H1 (cell line): ENCODE data around the gene PERCC1. TPM values are rescaled to one million over a fixed set of nuclear protein-coding genes. Genes with fewer than 3 reads are reported as not detected.

ENCODE experiments used
- CTCF ChIA-PET: fragments of 300-600 bp; sonication (Branson Sonifier 250); formaldehyde crosslinking; loops from one replicate; lab custom pipeline; 2021; ENCODE audit not compliant: partially characterized antibody; lab: Charles Lee
- POLR2A ChIA-PET: fragments of 300-600 bp; sonication (Branson Sonifier 250); formaldehyde crosslinking; loops from one replicate; lab custom pipeline; 2021; ENCODE audit warnings: inconsistent platforms; ENCODE audit not compliant: partially characterized antibody; lab: Charles Lee
- DNase-seq, 2 experiments: peaks; one replicate each; pipeline versions ENCODE4 v3.0.0 to v3.0.0-alpha.2; 2010 to 2022; ENCODE audit warnings: low spot score in 2 of 2, low read depth in 1 of 2, mixed read lengths in 1 of 2
- FAIRE-seq: peaks from 2 replicates; lab custom pipeline; 2011; peaks lifted over from hg19 to GRCh38; lab: Jason Lieb, UNC
- H2AFZ ChIP-seq: 2 replicates; pipeline ENCODE4 v1.8.1; 2012; ENCODE audit warnings: low read length, inconsistent platforms
- H2AK5ac ChIP-seq: 2 replicates; pipeline ENCODE4 v1.6.1; 2013; ENCODE audit warnings: low read depth, low read length
- H2BK120ac ChIP-seq: replicated peaks from 2 replicates; pipeline ENCODE3; 2013; ENCODE audit warnings: low read depth, low read length, inconsistent platforms
- H2BK12ac ChIP-seq: 2 replicates; pipeline ENCODE4 v1.6.1; 2013; ENCODE audit warnings: low read depth, low read length
- H2BK15ac ChIP-seq: 2 replicates; pipeline ENCODE4 v1.6.1; 2013; ENCODE audit warnings: low read length
- H2BK20ac ChIP-seq: 2 replicates; pipeline ENCODE4 v1.6.1; 2013; ENCODE audit warnings: low read length
- H2BK5ac ChIP-seq: 2 replicates; pipeline ENCODE4 v1.6.1; 2013; ENCODE audit warnings: low read depth, low read length
- H3K14ac ChIP-seq: 2 replicates; pipeline ENCODE4 v1.6.1; 2013; ENCODE audit warnings: inconsistent platforms; ENCODE audit not compliant: insufficient read length
- H3K18ac ChIP-seq: 2 replicates; pipeline ENCODE4 v1.6.1; 2013; ENCODE audit warnings: low read length; ENCODE audit errors: extremely low read depth
- H3K23ac ChIP-seq: 2 replicates; pipeline ENCODE4 v1.6.1; 2013; ENCODE audit warnings: inconsistent platforms; ENCODE audit not compliant: insufficient read length
- H3K23me2 ChIP-seq: 2 replicates; pipeline ENCODE4 v1.6.1; 2013; ENCODE audit warnings: low read depth, low read length
- H3K27ac ChIP-seq: 2 replicates; pipeline ENCODE4 v1.6.1; 2011; ENCODE audit warnings: low read depth, low read length, inconsistent platforms
- H3K27me3 ChIP-seq, 4 experiments: replicated peaks in 1 of 4; 1 replicate in 1 of 4; 2 replicates in 3 of 4; pipeline versions ENCODE4 v1.6.1 to v1.8.1; 2011 to 2013; ENCODE audit warnings: low read length in 3 of 4, mild to moderate bottlenecking in 3 of 4, inconsistent platforms in 2 of 4, mixed read lengths in 2 of 4, moderate library complexity in 1 of 4; ENCODE audit not compliant: control insufficient read depth in 3 of 4, insufficient read depth in 3 of 4; ENCODE audit errors: extremely low read depth in 1 of 4
- H3K36me3 ChIP-seq, 4 experiments: 2 replicates each; pipeline versions ENCODE4 v1.6.1 to v1.8.1; 2011 to 2013; ENCODE audit warnings: mild to moderate bottlenecking in 4 of 4, low read length in 3 of 4, moderate library complexity in 2 of 4, control low read depth in 1 of 4, inconsistent platforms in 1 of 4; ENCODE audit not compliant: insufficient read depth in 4 of 4, control insufficient read depth in 2 of 4
- H3K4ac ChIP-seq: replicated peaks from 2 replicates; pipeline ENCODE3; 2013; ENCODE audit warnings: low read length, low read depth, mixed read lengths, inconsistent platforms; ENCODE audit not compliant: insufficient read length
- H3K4me1 ChIP-seq, 4 experiments: replicated peaks in 1 of 4; 1 replicate in 1 of 4; 2 replicates in 3 of 4; pipeline versions ENCODE4 v1.6.1 to v1.8.1; 2011 to 2013; ENCODE audit warnings: low read length in 3 of 4, inconsistent platforms in 2 of 4, mixed read lengths in 1 of 4; ENCODE audit not compliant: insufficient read depth in 4 of 4, control insufficient read depth in 3 of 4
- H3K4me2 ChIP-seq, 2 experiments: 2 replicates each; pipeline versions ENCODE4 v1.6.1 to v1.8.1; 2011 to 2013; ENCODE audit warnings: low read depth in 2 of 2, low read length in 2 of 2, control low read depth in 1 of 2, inconsistent platforms in 1 of 2, mild to moderate bottlenecking in 1 of 2; ENCODE audit not compliant: insufficient read depth in 1 of 2
- H3K4me3 ChIP-seq, 4 experiments: fragments of 200-600, 300-600 bp in 1 of 4; sonication (generic), shearing (Covaris generic), sonication (Bioruptor Twin) in 1 of 4; 2 replicates each; pipeline versions ENCODE4 v1.5.1 to v1.8.1; 2011 to 2016; ENCODE audit warnings: low read length in 4 of 4, low read depth in 3 of 4, control low read depth in 2 of 4, inconsistent platforms in 2 of 4, mild to moderate bottlenecking in 2 of 4, mixed read lengths in 1 of 4, moderate library complexity in 1 of 4; ENCODE audit not compliant: insufficient read depth in 2 of 4; ENCODE audit errors: extremely low read depth in 1 of 4
- H3K56ac ChIP-seq: replicated peaks from 2 replicates; pipeline ENCODE3; 2013; ENCODE audit warnings: low read depth, mild to moderate bottlenecking, mixed read lengths, low read length, inconsistent platforms; ENCODE audit not compliant: insufficient read length
- H3K79me1 ChIP-seq: 2 replicates; pipeline ENCODE4 v1.6.1; 2013; ENCODE audit warnings: low read depth, low read length, control low read depth
- H3K79me2 ChIP-seq, 2 experiments: 2 replicates each; pipeline versions ENCODE4 v1.6.1 to v1.8.1; 2012 to 2013; ENCODE audit warnings: low read length in 2 of 2, mild to moderate bottlenecking in 2 of 2, inconsistent platforms in 1 of 2; ENCODE audit not compliant: insufficient read depth in 2 of 2, control insufficient read depth in 1 of 2
- H3K9ac ChIP-seq, 4 experiments: replicated peaks in 1 of 4; 1 replicate in 1 of 4; 2 replicates in 3 of 4; pipeline versions ENCODE4 v1.6.1 to v1.8.1; 2011 to 2013; ENCODE audit warnings: low read depth in 3 of 4, low read length in 3 of 4, control low read depth in 2 of 4, mild to moderate bottlenecking in 2 of 4, moderate library complexity in 2 of 4, inconsistent platforms in 1 of 4; ENCODE audit errors: extremely low read depth in 1 of 4
- H3K9me3 ChIP-seq, 2 experiments: 2 replicates each; pipeline versions ENCODE4 v1.6.1 to v1.8.1; 2012 to 2013; ENCODE audit warnings: mild to moderate bottlenecking in 2 of 2, moderate library complexity in 2 of 2, control low read depth in 1 of 2, inconsistent platforms in 1 of 2, low read depth in 1 of 2, low read length in 1 of 2, mixed read lengths in 1 of 2; ENCODE audit not compliant: insufficient read depth in 2 of 2
- H4K20me1 ChIP-seq, 2 experiments: replicated peaks in 1 of 2; 2 replicates each; pipeline versions ENCODE3 to v1.8.1; 2011 to 2013; ENCODE audit warnings: inconsistent platforms in 2 of 2, low read length in 2 of 2, mild to moderate bottlenecking in 1 of 2; ENCODE audit not compliant: insufficient read depth in 2 of 2, control insufficient read depth in 1 of 2
- H4K5ac ChIP-seq: 2 replicates; pipeline ENCODE4 v1.6.1; 2013; ENCODE audit warnings: low read length, low read depth, mixed read lengths, inconsistent platforms; ENCODE audit not compliant: insufficient read length
- H4K8ac ChIP-seq: 2 replicates; pipeline ENCODE4 v1.8.0; 2013; ENCODE audit warnings: mild to moderate bottlenecking, moderate library complexity, low read length, inconsistent platforms; ENCODE audit not compliant: insufficient read depth; ENCODE audit errors: extremely low read depth
- H4K91ac ChIP-seq: replicated peaks from 2 replicates; pipeline ENCODE3; 2013; ENCODE audit warnings: low read length, mixed read lengths, inconsistent platforms; ENCODE audit not compliant: insufficient read length
- BCL11A ChIP-seq, 2 experiments: IDR thresholded peaks; one replicate each; pipeline ENCODE4 v1.6.1; 2011; ENCODE audit warnings: low read depth in 2 of 2, low read length in 2 of 2, mild to moderate bottlenecking in 2 of 2
- CREB1 ChIP-seq: IDR thresholded peaks from 2 replicates; pipeline ENCODE4 v1.6.1; 2012; ENCODE audit warnings: inconsistent platforms
- EZH2 ChIP-seq: fragments of 200-600 bp; sonication (generic); IDR thresholded peaks from 2 replicates; pipeline ENCODE4 v1.7.1; 2012; ENCODE audit warnings: low read depth, mild to moderate bottlenecking, moderate library complexity, low read length, inconsistent platforms; ENCODE audit not compliant: severe bottlenecking
- RAD21 ChIP-seq, 2 experiments: IDR thresholded peaks in 1 of 2; conservative IDR thresholded peaks in 1 of 2; 2 replicates each; pipeline ENCODE4 v1.6.1; 2011; ENCODE audit warnings: low read depth in 2 of 2, low read length in 2 of 2, improper control_type of control experiment in 1 of 2, inconsistent platforms in 1 of 2, mild to moderate bottlenecking in 1 of 2, moderate library complexity in 1 of 2
- SRF ChIP-seq: IDR thresholded peaks from 2 replicates; pipeline ENCODE4 v1.6.1; 2011; ENCODE audit warnings: mild to moderate bottlenecking, low read depth, low read length, moderate library complexity
- TEAD4 ChIP-seq: IDR thresholded peaks from 2 replicates; pipeline ENCODE4 v1.6.1; 2012; ENCODE audit warnings: low read depth, low read length, inconsistent platforms, mixed read lengths
- ZNF274 ChIP-seq: IDR thresholded peaks from 2 replicates; pipeline ENCODE4 v1.7.0; 2012; ENCODE audit warnings: low read length, borderline replicate concordance; ENCODE audit errors: extremely low read depth
- WGBS, 2 experiments: shearing (Covaris generic) in 1 of 2; methylation state at CpG; one replicate each; pipeline versions ENCODE4 v1.1.6 to v1.1.7; 2013 to 2015; ENCODE audit warnings: low lambda C conversion rate in 2 of 2, mixed read lengths in 2 of 2, inconsistent platforms in 1 of 2, low coverage in 1 of 2, missing lambda C conversion rate in 1 of 2; ENCODE audit not compliant: insufficient replicate concordance in 2 of 2, insufficient coverage in 1 of 2, insufficient read length in 1 of 2; ENCODE audit errors: extremely low coverage in 1 of 2, missing lambda C conversion rate in 1 of 2; 5-methylcytosine and 5-hydroxymethylcytosine counted together
- polyA plus RNA-seq, 7 experiments: library from polyadenylated mRNA; depleted of rRNA in 3 of 7; stranded (reverse) in 5 of 7; unstranded in 2 of 7; fragments of >200 nt in 5 of 7; fragments of 200-250 nt in 2 of 7; gene quantifications; 1 replicate in 5 of 7; 2 replicates in 1 of 7; 4 replicates in 1 of 7; pipeline versions ENCODE4 v1.2.1 to v1.2.3, GENCODE V29; 2011 to 2013; ENCODE audit warnings: missing spikeins in 2 of 7, mixed read lengths in 2 of 7
- total RNA-seq: library from RNA; stranded (reverse); fragmentation: NEBNext Ultra II Directional; extraction: Animal tissue kit (Norgen Biotek cat#: 25700); gene quantifications from 2 replicates; pipeline ENCODE4 v1.2.1, GENCODE V29; 2021
- TF ChIP-seq, protein P1 (sequence below): IDR thresholded peaks from 2 replicates; pipeline ENCODE4 v1.6.1; 2011; ENCODE audit warnings: low read length, improper control_type of control experiment

The PERCC1 gene
- total and polyA plus RNA-seq, 2 of the 8 experiments (the other 6 are each of a cell fraction or from before 2014, with no cell fraction given): not detected

DNA sequence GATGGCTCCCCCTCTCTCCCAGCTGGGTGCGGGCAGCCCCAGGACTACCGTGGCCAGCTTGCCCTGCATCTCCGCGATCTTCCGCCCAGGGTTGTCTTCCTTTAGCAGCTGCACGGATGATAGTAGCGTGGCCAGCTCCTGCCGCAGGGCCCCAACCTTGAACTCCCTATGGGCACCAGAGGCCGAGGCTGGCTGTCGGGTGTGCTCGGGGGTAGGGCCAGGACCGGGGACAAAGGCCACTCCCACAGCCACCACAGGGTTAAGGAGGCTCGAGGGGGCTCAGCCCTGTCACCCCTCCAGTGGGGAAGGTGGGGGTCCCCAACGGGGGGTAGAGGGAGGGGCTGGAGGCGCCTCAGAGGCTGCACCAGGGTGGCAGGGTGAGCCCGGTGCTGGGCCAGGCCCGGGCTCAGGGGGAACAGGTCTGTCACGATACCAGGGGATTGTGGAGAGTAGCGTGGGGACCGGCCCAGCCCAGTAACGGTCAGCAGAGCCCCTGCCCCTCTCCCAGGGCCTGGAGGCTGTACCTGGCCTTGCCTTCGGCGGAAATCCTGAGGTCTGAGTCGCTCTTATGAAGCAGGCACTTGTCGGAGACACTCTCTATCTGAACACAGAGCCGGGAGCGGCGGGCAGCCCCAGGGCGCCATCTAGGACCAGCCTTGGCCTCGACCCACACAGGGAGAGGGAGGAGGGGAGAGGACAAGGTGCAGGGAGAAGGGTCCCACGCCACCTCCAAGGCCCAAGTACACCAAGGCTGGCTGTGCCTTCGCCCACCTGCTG lies 5.2 kb downstream of the PERCC1 start:
- 0 out of 7 replicates have a peak overlapping the region, but pooled peaks of 1 of the 4 experiments have one; percentile 18 for H3K9ac ChIP-seq
- H3K4me3 ChIP-seq: no peak overlapping the region
- no peaks in the 10 kb centered on the region for H3K27me3 ChIP-seq
- H3K18ac ChIP-seq: no peak overlapping the region
- 84% methylated on average over 22 of the region's 32 CpGs; no CpG with 5 or more reads in 1 of the 2 experiments for WGBS, 2 experiments
- H4K20me1 ChIP-seq: no peaks in the 10 kb centered on the region
- H2AFZ ChIP-seq: no peak overlapping the region
- no peak for DNase-seq
- FAIRE-seq: no peak
- H3K14ac ChIP-seq: no peak overlapping the region
- no peak overlapping the region for H2BK12ac ChIP-seq
- H4K91ac ChIP-seq: no peak overlapping the region
- no peak overlapping the region for H2AK5ac ChIP-seq
- H3K56ac ChIP-seq: no peak overlapping the region
- no peaks in the 10 kb centered on the region for H3K9me3 ChIP-seq
- no peaks in the 10 kb centered on the region; a peak in 1 of 7 replicates for H3K4me1 ChIP-seq
- H3K23me2 ChIP-seq: no peaks in the 10 kb centered on the region
- H2BK20ac ChIP-seq: no peak overlapping the region
- H2BK15ac ChIP-seq: no peak overlapping the region
- no peak overlapping the region for H3K27ac ChIP-seq
- CTCF ChIA-PET: interaction anchor here (0.9 to 1.8 kb wide), 4 partner anchors 14 to 136 kb away, joined by 3 to 6 read pairs (median 3); no protein-coding TSS in a partner anchor
- POLR2A ChIA-PET: interaction anchor here (0.6 to 5.6 kb wide), 7 partner anchors 7 to 104 kb away, joined by 3 to 22 read pairs (median 3); partner anchors contain the start of gene CCDC154
- H4K8ac ChIP-seq: peak overlapping the region; percentile 7; the same call in 1 of the 2 replicates
- H3K4me2 ChIP-seq: no peak overlapping the region
- H3K23ac ChIP-seq: no peak overlapping the region
- no peaks in the 10 kb centered on the region for H3K79me2 ChIP-seq
- H3K4ac ChIP-seq: no peak overlapping the region
- no peak overlapping the region for H4K5ac ChIP-seq
- no peaks in the 10 kb centered on the region for H3K36me3 ChIP-seq
- no peaks in the 10 kb centered on the region for H3K79me1 ChIP-seq
- H2BK120ac ChIP-seq: no peak overlapping the region
- H2BK5ac ChIP-seq: no peak overlapping the region
- TF ChIP-seq EZH2 (no peak), CREB1 (no peak), BCL11A (IDR thresholded peaks at IDR 0.05; ENCODE audit: low read depth in 2 of 2, low read length in 2 of 2) (no peak), RAD21 (IDR thresholded peaks at IDR 0.05 in 1 of 2, conservative IDR thresholded peaks at IDR 0.05 in 1 of 2; ENCODE audit: low read depth in 2 of 2, low read length in 2 of 2) (peak; percentile 13 to 22; a peak in 1 of 4 replicates), TEAD4 (no peak), ZNF274 (no peak), SRF (no peak)
- TF ChIP-seq, protein P1, sequence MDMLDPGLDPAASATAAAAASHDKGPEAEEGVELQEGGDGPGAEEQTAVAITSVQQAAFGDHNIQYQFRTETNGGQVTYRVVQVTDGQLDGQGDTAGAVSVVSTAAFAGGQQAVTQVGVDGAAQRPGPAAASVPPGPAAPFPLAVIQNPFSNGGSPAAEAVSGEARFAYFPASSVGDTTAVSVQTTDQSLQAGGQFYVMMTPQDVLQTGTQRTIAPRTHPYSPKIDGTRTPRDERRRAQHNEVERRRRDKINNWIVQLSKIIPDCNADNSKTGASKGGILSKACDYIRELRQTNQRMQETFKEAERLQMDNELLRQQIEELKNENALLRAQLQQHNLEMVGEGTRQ: no peak
